Spleen (tissue), 7 donors: ENCODE data around the gene CHST5.

ENCODE experiments used
- POLR2AphosphoS5 ChIP-seq, 3 donors: sonication (generic); formaldehyde crosslinking; IDR thresholded peaks; one replicate each; pipeline ENCODE4 v1.5.1; 2017; ENCODE audit warnings: antibody characterized with exemption in 3 of 3
- TF ChIP-seq, protein P1 (sequence below), 11 experiments: fragments of 200-600 bp in 7 of 11; fragments of 450-650 bp in 4 of 11; sonication (generic) in 4 of 11; IDR thresholded peaks in 8 of 11; conservative IDR thresholded peaks in 3 of 11; 1 replicate in 7 of 11; 2 replicates in 4 of 11; pipeline versions ENCODE4 v1.4.0 to v1.8.0; 2016 to 2021; ENCODE audit warnings: antibody characterized with exemption in 11 of 11, inconsistent platforms in 4 of 11, mild to moderate bottlenecking in 1 of 11
- donor health status: DM: no; HTN: no; CAD: no; lungs with moderate emphysema.
- donor health status: DM: no; HTN: no; CAD: no.
- donor health status: DM: no; HTN: no; CAD: no.

DNA sequence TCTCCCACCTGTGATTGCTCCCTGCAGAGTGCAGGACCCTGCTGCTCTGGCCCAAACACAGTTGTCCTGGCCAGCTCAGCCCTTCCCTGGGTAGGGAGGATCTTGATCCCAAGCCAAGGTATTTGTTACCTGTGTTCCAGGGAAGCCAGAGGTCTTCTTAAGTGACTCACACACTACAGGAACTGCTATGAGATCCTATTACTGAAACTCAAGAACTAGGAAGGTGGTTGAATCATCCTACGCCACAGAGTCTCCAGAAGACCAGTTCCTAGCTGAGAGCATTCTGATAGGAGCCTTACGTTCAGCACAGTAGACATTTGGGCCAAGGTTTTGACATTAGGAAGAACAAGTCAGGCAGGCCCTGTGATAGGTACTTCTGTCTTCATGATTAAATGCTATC is 52.7 kb downstream of the CHST5 start:
- TF ChIP-seq, protein P1, sequence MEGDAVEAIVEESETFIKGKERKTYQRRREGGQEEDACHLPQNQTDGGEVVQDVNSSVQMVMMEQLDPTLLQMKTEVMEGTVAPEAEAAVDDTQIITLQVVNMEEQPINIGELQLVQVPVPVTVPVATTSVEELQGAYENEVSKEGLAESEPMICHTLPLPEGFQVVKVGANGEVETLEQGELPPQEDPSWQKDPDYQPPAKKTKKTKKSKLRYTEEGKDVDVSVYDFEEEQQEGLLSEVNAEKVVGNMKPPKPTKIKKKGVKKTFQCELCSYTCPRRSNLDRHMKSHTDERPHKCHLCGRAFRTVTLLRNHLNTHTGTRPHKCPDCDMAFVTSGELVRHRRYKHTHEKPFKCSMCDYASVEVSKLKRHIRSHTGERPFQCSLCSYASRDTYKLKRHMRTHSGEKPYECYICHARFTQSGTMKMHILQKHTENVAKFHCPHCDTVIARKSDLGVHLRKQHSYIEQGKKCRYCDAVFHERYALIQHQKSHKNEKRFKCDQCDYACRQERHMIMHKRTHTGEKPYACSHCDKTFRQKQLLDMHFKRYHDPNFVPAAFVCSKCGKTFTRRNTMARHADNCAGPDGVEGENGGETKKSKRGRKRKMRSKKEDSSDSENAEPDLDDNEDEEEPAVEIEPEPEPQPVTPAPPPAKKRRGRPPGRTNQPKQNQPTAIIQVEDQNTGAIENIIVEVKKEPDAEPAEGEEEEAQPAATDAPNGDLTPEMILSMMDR (IDR thresholded peaks at IDR 0.05 in 8 of 11, conservative IDR thresholded peaks at IDR 0.05 in 3 of 11): no peak
- TF ChIP-seq POLR2AphosphoS5 (IDR thresholded peaks at IDR 0.05): no peak
